HG03521 (cell line): ENCODE results near the gene AK1.

Source experiments
- ATAC-seq: cut with Tn5 transposase; IDR thresholded peaks from one replicate; pipeline ENCODE4 v1.9.1; 2021; ENCODE audit warnings: mild to moderate bottlenecking, moderate library complexity; ENCODE audit not compliant: unreplicated experiment

Gene AK1, protein sequence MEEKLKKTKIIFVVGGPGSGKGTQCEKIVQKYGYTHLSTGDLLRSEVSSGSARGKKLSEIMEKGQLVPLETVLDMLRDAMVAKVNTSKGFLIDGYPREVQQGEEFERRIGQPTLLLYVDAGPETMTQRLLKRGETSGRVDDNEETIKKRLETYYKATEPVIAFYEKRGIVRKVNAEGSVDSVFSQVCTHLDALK

GRCh38 chr9:127877566-127877998 is at the start of gene AK1:
TSS of gene AK1 (minus strand) at chr9:127877675. CDS start at chr9:127874617, 3,058 bp downstream.
- ATAC-seq, result no peak

GRCh38 chr9:127926906-127927200 is 49.4 kb upstream of the AK1 start:
- ATAC-seq, result no peak

- ATAC-seq, result no peak
Observed at GRCh38 chr9:127925959-127926905, 48.8 kb upstream of the AK1 start.

DNA sequence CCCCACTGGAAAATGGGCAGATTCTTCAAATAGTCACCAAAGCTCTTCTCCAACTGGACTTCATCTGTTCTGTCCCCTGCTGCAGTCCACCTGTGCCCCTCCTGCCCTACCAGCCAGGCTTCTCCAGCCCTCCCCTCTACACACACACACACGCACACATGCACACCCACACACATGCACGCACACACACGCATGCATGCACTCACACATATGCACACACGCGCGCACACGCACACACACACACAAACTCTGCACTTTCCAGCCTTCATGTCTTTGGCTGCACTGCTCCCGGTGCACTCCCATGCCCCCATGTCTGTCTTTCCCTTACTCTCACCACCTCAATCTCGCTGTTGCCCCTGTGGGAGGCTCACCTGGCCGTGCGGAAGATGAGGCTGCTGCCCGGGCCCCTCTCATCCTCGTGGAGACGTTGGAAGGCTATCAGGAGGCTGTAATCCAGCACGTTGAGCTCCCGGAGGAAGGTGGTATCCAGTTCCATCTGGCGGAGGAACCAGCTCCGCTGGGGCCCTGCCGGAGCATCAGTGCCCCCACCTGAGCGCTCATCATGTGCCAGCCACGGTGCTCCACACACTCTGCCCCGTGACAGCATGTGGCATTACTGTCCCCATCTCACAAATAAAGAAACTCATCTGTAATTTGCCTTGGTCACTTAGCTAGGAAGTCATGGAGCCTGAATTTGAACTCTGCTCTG is 47.4 kb upstream of the AK1 start:
- no peak for ATAC-seq

DNA sequence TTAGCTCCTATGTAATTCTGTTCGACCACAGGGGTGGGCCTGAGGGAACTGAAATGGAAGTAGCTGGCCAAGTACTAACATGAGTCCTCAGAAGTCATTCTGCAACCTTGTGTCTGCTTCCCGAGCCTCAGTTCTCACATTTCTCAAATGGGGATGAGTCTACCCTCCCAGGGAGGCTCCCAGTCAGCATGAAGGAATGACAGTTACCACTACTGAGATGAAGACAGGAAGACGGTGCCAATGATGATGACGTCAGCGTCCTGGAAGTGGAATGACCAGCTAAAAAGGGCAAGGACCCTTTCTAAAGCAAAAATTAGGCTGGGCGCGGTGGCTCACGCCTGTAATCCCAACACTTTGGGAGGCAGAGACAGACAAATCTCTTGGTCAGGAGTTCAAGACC is 46.3 kb upstream of the AK1 start:
- ATAC-seq, result no peak

DNA sequence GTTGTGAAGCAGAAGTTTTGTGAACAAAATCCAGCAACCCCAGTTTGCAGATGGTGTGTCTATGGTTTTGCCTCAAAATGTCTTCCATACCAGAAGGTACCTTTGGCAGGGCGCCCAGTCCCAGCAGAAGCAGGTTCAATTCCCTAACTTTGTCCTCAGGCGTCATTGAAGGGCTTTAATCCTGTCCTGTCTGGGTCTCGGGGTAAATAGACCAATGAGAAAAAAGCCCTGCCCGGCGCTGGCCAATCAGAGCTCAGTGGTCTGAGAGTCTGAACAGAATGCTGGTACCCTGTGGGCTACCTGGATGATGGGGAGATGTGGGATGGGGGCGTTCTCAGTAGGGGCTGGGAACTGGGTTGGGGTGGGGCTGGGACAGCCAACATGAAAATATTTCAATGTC is 45.6 kb upstream of the AK1 start:
- ATAC-seq, result no peak

DNA sequence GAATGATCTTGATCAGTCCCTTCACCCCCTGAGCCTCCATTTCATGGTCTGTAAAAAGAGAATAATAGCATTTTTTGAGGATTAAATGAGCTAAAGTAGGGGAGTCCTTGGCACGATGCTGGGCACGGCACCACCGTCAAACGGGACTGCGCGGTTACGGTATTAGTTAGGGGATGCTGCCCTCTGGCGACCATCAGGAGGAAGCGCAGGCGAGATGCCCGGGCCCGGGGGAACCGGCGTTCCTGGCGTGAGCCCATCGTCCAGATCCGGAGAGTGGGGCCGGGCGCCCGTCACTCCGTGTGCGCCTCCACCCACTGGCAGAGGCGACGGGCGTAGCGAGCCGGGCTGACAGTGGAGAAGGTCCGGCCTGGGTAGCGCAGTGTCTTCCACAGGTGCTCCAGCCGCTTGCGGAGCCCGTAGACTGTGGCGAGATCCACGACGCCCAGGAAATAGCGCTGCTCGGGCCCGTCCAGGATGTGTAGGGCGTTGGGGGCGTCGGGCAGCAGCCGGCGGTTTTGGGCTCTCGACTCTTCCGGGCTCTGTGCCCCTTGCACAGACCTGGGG is 44.2 kb upstream of the AK1 start:
- ATAC-seq, result no peak

DNA sequence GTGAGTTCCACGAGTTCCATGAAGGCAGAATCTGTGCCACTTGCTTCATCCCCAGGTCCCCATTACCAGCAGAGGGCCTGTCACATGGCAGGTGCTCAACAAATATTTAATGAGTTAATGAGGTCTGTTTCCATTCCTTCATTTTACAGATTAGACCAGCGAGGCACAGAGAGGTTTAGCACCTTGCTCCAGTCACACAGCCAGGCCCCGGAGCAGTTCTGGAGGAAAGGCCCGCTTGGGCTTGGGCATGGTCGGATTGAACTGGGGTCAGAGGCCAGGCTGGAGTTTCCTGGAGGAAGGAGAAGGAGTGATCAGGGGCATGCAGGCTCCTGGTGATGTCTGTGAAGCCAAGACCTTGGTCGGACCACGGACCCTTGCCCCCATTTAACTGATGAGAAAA is 43.3 kb upstream of the AK1 start:
- ATAC-seq, result no peak

DNA sequence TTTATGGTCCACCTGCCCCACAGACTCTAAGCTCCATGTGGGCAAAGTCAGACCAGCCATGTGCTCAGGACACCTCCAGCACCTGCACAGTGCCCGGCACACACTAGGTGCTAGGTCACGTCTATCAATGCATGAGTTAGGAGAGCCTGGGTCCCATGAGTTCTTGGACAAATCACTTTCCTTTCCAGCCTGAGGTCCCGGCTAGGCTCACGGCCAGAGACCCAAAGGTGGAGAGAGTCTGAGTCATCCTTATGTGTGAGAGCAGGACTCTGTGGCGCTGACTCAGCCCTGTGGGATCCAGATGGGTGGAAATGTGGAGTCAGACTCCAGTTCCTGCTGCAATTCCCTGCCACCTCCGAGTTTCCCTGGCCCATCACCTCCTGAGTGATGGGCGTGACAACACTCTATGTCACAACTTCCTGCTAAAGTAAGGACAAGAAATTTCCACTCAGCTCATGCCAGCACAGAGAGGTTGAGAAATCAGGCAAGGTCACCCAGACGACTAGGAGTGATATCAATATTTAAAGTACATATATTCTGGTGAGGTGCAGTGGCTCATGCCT is 41.9 kb upstream of the AK1 start:
- no peak for ATAC-seq

DNA sequence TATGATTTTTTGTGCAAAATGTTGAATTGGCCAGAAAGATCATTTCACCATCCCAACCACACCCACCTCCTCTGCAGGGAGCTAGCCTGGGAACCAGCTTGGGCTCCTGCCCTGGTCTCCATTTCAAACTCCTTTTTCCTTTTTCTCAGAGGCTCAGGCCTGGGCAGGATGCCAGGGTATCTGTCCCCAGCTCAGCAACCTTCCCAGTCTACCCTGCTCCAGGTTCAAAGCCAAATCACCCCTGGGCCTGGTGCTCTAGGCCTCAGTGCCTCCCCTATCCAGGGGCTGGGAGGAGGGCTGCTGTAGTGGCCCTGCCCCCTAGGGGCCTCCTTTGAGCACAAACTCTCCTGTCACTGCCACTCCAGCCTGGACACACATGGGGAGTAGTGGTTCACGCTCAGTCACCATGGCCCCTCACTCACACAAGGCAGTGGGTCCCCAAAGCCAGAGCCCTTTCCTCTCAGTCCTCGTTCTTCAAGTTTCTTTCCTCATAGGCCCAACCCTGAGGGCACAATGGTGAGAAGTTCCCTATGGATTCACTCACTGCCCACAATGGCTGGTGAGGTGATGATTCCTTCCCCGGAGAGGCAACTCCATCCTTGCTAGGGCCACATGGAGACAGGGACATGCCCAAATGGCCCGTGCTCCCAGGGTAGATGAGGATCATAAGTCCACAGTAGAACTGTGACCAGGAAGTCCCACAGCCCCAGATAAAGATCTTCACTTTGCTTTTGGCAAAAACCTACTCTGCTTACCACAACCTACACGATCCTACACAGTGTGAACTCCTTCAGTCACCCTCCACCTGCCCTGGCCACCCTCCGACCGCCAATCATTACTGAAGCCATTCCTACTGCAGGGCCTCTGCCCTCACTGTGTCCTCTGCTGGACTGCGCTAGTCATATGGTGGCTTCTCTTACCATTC is 41.0 kb upstream of the AK1 start:
- no peak for ATAC-seq

DNA sequence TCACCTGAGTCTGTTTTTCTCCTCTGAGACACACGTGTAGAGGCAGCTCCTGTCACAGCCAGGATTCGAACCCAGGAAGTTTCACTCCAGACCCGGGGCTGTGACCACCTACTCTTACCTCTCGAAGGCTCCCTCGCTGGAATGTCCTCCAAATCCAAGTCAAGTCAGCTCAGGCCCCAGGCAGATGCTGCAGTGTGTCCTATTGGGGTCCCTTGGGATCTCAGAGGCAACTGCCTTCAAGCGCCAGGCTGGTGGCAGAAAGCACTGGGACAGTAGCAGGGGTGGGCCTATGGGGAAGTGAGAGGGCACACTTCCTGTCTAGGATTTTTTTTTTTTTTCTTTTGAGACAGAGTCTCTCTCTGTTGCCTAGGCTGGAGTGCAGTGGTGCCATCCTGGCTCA is 40.1 kb upstream of the AK1 start:
- no peak for ATAC-seq

DNA sequence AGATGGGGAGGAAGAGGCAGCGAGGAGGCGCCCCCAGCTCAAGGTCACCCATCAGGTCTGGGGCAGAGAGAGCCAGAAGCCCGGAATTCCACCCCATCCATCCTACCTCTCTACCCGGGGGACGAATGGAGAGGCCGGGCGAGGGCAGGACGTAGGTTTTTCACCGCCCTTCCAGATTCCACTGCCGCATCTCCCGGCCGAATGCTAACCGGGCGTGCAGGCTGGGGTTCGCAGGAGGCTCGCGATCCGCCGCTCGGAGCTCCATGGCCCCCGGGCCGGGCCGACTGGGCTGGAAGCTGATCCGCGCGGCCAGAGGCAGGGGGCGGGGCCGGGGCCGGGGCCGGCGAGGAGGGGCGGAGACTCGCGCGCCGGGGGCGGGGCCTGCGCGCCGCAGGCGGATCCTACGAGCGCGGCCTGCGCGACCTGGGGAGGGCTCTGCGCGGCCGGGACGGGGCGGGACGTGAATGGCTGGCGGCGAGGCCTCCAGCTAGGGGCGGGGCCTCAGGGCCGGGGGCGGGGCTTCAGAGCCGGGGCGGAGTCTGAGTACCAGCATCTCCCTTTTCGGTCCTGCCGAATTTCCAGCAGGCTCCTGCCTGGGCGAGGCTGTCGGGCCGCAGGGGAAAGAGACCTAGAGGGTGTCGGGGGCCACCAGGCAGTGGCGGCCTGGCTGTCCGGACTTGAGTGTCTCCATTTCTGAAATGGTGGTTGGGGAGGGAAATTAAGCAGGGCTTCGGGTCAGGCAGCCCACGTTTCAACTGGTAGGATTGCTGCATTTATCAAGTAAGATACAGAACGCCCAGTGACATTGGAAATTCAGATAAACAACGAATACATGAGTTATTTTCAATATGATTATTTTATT is 39.5 kb upstream of the AK1 start, which contains the start of gene ST6GALNAC4:
TSS of gene ST6GALNAC4 (minus strand) at position 322 of the 862 bp plus-strand sequence. CDS start 622 bp downstream, outside the sequence.
- peak; percentile 77 for ATAC-seq

DNA sequence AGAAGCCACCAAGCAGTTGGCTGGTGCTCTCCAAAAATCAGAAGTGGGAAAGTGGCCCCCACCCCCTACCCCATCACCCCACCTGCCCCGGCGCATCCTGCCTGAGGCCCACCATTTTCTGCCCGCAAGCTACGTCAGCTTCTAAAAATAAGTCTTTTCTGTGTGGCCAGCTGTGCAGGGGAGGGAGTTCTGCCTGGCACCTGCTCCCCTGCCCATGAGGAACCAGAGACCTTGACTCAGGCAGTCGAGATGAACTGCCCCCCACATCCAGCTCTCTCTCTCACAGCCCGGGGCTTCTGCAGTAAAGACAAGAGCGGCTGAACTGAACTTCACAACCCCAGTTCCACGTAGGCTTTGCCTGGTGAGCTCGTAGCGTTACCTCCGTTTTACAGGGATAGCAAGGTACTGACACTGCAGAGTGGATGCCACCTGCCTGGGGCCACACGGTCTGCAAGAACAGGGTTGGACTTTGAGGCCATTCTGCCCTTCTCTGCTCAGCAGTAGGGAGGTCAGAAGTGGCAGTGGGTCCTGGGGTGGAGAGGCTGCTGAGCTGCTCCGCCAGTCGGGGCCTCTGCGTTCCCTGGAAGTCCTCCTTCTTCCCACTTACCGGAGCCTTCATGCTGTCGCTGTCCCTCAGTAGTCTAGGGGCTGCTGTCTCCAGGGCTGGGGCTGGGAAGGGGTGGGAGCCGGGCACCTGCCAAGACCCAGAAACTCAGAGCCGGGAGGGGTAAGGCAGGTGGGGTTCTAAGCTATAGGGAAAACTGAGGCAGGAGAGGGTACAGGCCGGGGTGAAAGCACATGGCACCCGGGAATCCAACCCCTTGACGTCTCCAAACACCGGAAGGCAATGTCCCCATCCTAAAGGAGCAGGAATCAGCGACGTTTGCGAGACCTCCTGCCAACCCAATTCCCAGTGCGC is 38.6 kb upstream of the AK1 start:
- ATAC-seq, result no peak

DNA sequence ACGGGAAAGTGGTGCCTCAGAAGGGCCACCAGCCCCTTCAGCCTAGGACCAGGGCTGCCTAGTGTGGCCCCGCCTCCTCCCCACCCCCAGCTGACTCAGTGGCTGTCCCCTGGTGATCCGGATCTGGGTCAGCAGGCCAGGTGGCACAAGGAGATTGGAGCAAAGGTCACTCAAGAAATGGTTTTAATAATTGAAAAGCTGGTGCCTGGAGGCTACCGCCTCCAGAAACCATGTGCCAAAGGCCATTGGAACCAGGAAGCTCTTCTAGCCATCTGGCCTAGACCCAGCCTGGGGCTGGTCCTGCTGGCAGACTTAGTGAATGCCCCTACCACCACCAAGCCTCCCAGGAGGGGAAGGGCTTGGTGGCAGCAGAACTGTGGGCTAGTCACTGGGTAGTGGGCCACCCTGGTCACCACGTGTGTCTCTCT is 37.9 kb upstream of the AK1 start:
- ATAC-seq, result no peak

- no peak for ATAC-seq
Observed at GRCh38 chr9:127913682-127914081, 36.2 kb upstream of the AK1 start.

DNA sequence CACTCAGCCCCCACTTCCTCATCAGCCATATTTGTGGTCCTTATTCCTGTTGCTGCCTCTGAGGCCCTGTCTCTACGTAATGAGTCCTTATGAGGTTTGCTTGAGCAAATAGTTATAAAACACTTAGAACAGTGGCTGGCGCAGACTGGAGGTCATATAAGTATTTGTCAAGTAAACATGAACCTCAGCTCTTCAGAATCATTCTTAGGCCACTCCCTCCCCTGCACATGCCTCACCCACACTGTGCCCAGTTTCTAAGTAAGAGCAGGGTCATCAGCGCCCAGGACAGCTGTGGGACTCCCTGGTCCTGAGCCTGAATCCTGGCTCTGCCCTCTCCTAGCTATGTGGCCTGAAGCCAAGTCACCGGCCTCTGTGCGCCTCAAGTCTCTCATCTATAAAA is 35.4 kb upstream of the AK1 start:
- no peak for ATAC-seq

DNA sequence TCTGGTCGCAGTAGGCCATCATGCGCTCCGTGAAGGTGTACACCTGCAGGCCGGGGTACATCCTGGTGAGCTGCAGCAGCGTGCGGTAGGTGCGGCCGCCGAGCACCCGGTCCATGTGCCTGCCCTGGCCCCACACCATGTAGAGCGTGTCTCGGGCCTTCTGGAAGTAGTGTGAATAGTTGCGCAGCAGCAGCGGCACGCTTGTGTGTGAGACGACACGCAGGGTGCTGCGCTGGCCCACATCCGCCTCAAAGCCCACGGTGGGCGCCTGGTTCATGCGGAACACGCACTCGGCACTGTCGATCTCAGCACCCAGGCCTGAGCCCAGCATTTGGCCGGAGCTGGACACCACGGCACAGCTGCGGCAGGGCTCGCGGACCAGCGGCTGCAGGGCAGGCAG is 34.8 kb upstream of the AK1 start:
- no peak for ATAC-seq

- ATAC-seq, result no peak
Observed at GRCh38 chr9:127910613-127911205, 33.2 kb upstream of the AK1 start.
